ENCODE measurements around the gene NOXRED1. TPM values are rescaled to one million over a fixed set of nuclear protein-coding genes. Genes with fewer than 3 reads are reported as not detected.

Gene NOXRED1
- total RNA-seq, 1 experiment from 2014 or later = 0.10 TPM

DNA sequence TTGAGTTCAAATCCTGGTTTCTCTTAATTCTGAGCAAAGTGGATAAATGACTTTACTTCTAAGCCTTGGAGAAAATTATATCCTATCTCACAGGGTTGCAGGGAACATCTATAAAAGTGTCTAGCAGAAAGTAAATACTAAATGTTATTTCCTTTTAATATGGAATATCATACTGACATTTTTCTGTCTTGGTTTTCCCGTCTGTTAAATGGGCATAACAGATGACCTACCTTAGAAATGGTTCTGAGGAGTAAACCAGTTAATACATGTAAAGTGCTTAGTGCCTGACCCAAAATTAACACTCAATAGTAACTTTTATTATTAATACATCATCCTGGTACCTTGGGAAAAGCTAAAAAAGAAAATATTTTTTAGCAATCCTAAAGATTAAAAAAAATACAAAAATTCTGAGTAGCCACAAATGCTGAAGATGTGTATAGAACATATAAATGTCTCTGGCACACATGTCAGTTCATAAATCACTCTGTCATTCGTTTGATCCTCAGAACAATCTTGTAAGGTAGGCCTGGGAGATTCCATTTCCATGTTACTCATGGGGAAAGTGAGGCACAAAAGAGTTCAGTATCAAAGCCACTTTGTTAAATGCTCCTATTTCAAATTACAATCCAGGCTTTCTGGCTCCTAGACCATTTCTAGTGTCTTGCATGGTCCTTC lies 32.8 kb upstream of the NOXRED1 start:
- no peak for TF ChIP-seq SIN3A (IDR thresholded peaks at IDR 0.05; ENCODE audit: borderline replicate concordance, insufficient read depth, low read depth, low read length)
- TF ChIP-seq, protein P1, sequence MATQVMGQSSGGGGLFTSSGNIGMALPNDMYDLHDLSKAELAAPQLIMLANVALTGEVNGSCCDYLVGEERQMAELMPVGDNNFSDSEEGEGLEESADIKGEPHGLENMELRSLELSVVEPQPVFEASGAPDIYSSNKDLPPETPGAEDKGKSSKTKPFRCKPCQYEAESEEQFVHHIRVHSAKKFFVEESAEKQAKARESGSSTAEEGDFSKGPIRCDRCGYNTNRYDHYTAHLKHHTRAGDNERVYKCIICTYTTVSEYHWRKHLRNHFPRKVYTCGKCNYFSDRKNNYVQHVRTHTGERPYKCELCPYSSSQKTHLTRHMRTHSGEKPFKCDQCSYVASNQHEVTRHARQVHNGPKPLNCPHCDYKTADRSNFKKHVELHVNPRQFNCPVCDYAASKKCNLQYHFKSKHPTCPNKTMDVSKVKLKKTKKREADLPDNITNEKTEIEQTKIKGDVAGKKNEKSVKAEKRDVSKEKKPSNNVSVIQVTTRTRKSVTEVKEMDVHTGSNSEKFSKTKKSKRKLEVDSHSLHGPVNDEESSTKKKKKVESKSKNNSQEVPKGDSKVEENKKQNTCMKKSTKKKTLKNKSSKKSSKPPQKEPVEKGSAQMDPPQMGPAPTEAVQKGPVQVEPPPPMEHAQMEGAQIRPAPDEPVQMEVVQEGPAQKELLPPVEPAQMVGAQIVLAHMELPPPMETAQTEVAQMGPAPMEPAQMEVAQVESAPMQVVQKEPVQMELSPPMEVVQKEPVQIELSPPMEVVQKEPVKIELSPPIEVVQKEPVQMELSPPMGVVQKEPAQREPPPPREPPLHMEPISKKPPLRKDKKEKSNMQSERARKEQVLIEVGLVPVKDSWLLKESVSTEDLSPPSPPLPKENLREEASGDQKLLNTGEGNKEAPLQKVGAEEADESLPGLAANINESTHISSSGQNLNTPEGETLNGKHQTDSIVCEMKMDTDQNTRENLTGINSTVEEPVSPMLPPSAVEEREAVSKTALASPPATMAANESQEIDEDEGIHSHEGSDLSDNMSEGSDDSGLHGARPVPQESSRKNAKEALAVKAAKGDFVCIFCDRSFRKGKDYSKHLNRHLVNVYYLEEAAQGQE (IDR thresholded peaks at IDR 0.05; ENCODE audit: insufficient read depth in 1 of 2, low read depth in 2 of 2, low read length in 1 of 2) = no peak
- no peak for TF ChIP-seq POLR2AphosphoS5 (IDR thresholded peaks at IDR 0.05; ENCODE audit: low read depth, low read length)
- no peak for TF ChIP-seq CTCF (IDR thresholded peaks at IDR 0.05)
- TF ChIP-seq TCF7L2 (IDR thresholded peaks at IDR 0.05; ENCODE audit: low read depth, low read length) = no peak
- Histone ChIP-seq H3K36me3 (ENCODE audit: control insufficient read depth, insufficient read depth, low read length) (peaks cover 19% of the 10 kb centered on the region), H3K4me1 (ENCODE audit: control insufficient read depth, insufficient read depth, low read length) (peaks cover 11% of the 10 kb centered on the region), H3K4me3 (ENCODE audit: low read depth in 2 of 2, low read length in 2 of 2) (peak overlapping the region; percentile 75 to 98; a peak in 3 of 4 replicates), H3K9me3 (ENCODE audit: control insufficient read depth, insufficient read depth, low read depth, low read length) (no peaks in the 10 kb centered on the region), H3K27ac (ENCODE audit: low read length) (peak overlapping the region; percentile 98; the same call in 1 of the 2 replicates), H3K27me3 (ENCODE audit: control insufficient read depth, insufficient read depth, low read length) (no peaks in the 10 kb centered on the region)
- no TSS peak for BruUV-seq (replicated peaks)
- POLR2A ChIA-PET = no interaction called here
- no peak for DNase-seq (ENCODE audit: low read depth, low spot score)
- intact Hi-C loops (cut with micrococcal nuclease; ENCODE audit: unreplicated experiment) = no loop called here
- ATAC-seq = no peak
- in situ Hi-C loops (cut with HindIII; ENCODE audit: low pct_unique_long_range_greater_than_20kb, low sequenced_read_pairs) = no loop called here
- CTCF ChIA-PET = no interaction called here

DNA sequence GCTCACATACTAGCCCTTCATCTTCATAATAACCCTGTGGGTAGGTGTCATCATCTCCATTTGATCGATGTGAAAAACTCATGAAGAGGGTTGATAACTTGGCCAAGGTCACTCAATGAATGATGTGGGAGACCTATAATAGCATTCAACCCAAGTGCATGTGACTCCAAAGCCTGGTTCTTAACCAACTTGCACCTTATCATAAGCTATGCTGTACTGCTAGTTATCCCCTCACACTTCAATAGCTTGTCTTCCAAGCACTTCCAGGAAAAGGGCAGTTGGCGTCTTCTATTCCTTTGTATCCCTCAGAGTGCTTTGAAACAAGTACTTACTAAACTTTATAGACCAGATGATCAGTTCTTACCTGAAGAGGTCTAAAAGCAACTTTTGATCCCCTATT lies 18.9 kb upstream of the NOXRED1 start:
- POLR2A ChIA-PET = no interaction called here
- intact Hi-C loops (cut with micrococcal nuclease; ENCODE audit: unreplicated experiment) = no loop called here

More for the DNA sequence above, 18.9 kb upstream of the NOXRED1 start:
- TF ChIP-seq POLR2AphosphoS5 (IDR thresholded peaks at IDR 0.05; ENCODE audit: low read depth, low read length) = no peak
- no peak for TF ChIP-seq SIN3A (IDR thresholded peaks at IDR 0.05; ENCODE audit: borderline replicate concordance, insufficient read depth, low read depth, low read length)
- TF ChIP-seq, protein P1 (IDR thresholded peaks at IDR 0.05; ENCODE audit: insufficient read depth in 1 of 2, low read depth in 2 of 2, low read length in 1 of 2) = no peak
- no peak for TF ChIP-seq TCF7L2 (IDR thresholded peaks at IDR 0.05; ENCODE audit: low read depth, low read length)
- TF ChIP-seq CTCF (IDR thresholded peaks at IDR 0.05) = no peak
- ATAC-seq (no peak), DNase-seq (ENCODE audit: low read depth, low spot score) (no peak)
- Histone ChIP-seq H3K9me3 (ENCODE audit: control insufficient read depth, insufficient read depth, low read depth, low read length) (no peaks in the 10 kb centered on the region), H3K27ac (ENCODE audit: low read length) (no peak overlapping the region), H3K36me3 (ENCODE audit: control insufficient read depth, insufficient read depth, low read length) (no peaks in the 10 kb centered on the region; the same call in 1 of the 2 replicates), H3K4me3 (ENCODE audit: low read depth in 2 of 2, low read length in 2 of 2) (no peak overlapping the region), H3K27me3 (ENCODE audit: control insufficient read depth, insufficient read depth, low read length) (no peaks in the 10 kb centered on the region), H3K4me1 (ENCODE audit: control insufficient read depth, insufficient read depth, low read length) (no peaks in the 10 kb centered on the region)
- no TSS peak for BruUV-seq (replicated peaks)
- in situ Hi-C loops (cut with HindIII; ENCODE audit: low pct_unique_long_range_greater_than_20kb, low sequenced_read_pairs) = no loop called here
- CTCF ChIA-PET = no interaction called here
